ENCODE data around the gene FNDC3B. TPM values are rescaled to one million over a fixed set of nuclear protein-coding genes. Genes with fewer than 3 reads are reported as not detected.

Gene FNDC3B
- total and polyA plus RNA-seq, 9 of the 15 experiments (the other 6 are each of a cell fraction or from before 2014, with no cell fraction given): 7.0 to 35.8 (median 16.2) TPM

GRCh38 chr3:172378439-172378838, 339.1 kb downstream of the FNDC3B start (continued):
- TF ChIP-seq, protein P1, sequence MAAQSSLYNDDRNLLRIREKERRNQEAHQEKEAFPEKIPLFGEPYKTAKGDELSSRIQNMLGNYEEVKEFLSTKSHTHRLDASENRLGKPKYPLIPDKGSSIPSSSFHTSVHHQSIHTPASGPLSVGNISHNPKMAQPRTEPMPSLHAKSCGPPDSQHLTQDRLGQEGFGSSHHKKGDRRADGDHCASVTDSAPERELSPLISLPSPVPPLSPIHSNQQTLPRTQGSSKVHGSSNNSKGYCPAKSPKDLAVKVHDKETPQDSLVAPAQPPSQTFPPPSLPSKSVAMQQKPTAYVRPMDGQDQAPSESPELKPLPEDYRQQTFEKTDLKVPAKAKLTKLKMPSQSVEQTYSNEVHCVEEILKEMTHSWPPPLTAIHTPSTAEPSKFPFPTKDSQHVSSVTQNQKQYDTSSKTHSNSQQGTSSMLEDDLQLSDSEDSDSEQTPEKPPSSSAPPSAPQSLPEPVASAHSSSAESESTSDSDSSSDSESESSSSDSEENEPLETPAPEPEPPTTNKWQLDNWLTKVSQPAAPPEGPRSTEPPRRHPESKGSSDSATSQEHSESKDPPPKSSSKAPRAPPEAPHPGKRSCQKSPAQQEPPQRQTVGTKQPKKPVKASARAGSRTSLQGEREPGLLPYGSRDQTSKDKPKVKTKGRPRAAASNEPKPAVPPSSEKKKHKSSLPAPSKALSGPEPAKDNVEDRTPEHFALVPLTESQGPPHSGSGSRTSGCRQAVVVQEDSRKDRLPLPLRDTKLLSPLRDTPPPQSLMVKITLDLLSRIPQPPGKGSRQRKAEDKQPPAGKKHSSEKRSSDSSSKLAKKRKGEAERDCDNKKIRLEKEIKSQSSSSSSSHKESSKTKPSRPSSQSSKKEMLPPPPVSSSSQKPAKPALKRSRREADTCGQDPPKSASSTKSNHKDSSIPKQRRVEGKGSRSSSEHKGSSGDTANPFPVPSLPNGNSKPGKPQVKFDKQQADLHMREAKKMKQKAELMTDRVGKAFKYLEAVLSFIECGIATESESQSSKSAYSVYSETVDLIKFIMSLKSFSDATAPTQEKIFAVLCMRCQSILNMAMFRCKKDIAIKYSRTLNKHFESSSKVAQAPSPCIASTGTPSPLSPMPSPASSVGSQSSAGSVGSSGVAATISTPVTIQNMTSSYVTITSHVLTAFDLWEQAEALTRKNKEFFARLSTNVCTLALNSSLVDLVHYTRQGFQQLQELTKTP (IDR thresholded peaks at IDR 0.05; ENCODE audit: low read depth in 1 of 2, partially characterized antibody in 2 of 2): no peak
- no peak for TF ChIP-seq CC2D1A (IDR thresholded peaks at IDR 0.05)
- no peak for TF ChIP-seq ZNF699 (CRISPR knock-in tag; IDR thresholded peaks at IDR 0.05; ENCODE audit: insufficient replicate concordance)
- no peak for TF ChIP-seq SMARCE1 (IDR thresholded peaks at IDR 0.05)
- no peak for TF ChIP-seq CREB3L1 (IDR thresholded peaks at IDR 0.05; ENCODE audit: borderline replicate concordance, low read depth)
- TF ChIP-seq, protein P2, sequence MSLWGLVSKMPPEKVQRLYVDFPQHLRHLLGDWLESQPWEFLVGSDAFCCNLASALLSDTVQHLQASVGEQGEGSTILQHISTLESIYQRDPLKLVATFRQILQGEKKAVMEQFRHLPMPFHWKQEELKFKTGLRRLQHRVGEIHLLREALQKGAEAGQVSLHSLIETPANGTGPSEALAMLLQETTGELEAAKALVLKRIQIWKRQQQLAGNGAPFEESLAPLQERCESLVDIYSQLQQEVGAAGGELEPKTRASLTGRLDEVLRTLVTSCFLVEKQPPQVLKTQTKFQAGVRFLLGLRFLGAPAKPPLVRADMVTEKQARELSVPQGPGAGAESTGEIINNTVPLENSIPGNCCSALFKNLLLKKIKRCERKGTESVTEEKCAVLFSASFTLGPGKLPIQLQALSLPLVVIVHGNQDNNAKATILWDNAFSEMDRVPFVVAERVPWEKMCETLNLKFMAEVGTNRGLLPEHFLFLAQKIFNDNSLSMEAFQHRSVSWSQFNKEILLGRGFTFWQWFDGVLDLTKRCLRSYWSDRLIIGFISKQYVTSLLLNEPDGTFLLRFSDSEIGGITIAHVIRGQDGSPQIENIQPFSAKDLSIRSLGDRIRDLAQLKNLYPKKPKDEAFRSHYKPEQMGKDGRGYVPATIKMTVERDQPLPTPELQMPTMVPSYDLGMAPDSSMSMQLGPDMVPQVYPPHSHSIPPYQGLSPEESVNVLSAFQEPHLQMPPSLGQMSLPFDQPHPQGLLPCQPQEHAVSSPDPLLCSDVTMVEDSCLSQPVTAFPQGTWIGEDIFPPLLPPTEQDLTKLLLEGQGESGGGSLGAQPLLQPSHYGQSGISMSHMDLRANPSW (CRISPR knock-in tag; IDR thresholded peaks at IDR 0.05): no peak
- no peak for TF ChIP-seq HMGN3 (IDR thresholded peaks at IDR 0.05; ENCODE audit: borderline replicate concordance, extremely low read depth, insufficient read length, low read depth, low read length)
